HEK293 (cell line): Measurements from ENCODE around the gene UNC5B.

Source experiments
- CTCF ChIA-PET: fragments of 350-600 bp; formaldehyde crosslinking; extraction: SDS; loops from one replicate; lab custom pipeline; 2021; ENCODE audit warnings: antibody characterized with exemption; lab: Yijun Ruan, JAX
- POLR2A ChIA-PET: fragments of 300-600 bp; formaldehyde crosslinking; extraction: SDS; loops from one replicate; lab custom pipeline; 2020; ENCODE audit warnings: antibody characterized with exemption, inconsistent platforms; lab: Yijun Ruan, JAX
- H3K27ac ChIP-seq: fragments of 200-500 bp; sonication (Bioruptor generic); 2 replicates; pipeline ENCODE4 v1.5.1; 2014; ENCODE audit warnings: low read depth, low read length, control low read depth, inconsistent platforms; ENCODE audit errors: extremely low read depth
- H3K36me3 ChIP-seq, 2 experiments: fragments of 200-500 bp in 1 of 2; sonication (Bioruptor generic) in 1 of 2; 1 replicate in 1 of 2; 2 replicates in 1 of 2; pipeline ENCODE4 v1.5.1; 2014 to 2017; ENCODE audit warnings: inconsistent platforms in 2 of 2, low read length in 2 of 2; ENCODE audit not compliant: control insufficient read depth in 2 of 2, insufficient read depth in 1 of 2
- H3K4me1 ChIP-seq: fragments of 200-500 bp; sonication (Bioruptor generic); 2 replicates; pipeline ENCODE4 v1.5.1; 2014; ENCODE audit warnings: mild to moderate bottlenecking, low read length, inconsistent platforms; ENCODE audit not compliant: control insufficient read depth, insufficient read depth
- H3K4me3 ChIP-seq: 2 replicates; pipeline ENCODE4 v1.5.1; 2011; ENCODE audit warnings: low read depth, mild to moderate bottlenecking, control low read depth, low read length, moderate library complexity
- H3K9me3 ChIP-seq: fragments of 200-500 bp; sonication (Bioruptor generic); 2 replicates; pipeline ENCODE4 v1.5.1; 2014; ENCODE audit warnings: low read depth, low read length, inconsistent platforms; ENCODE audit not compliant: control insufficient read depth, insufficient read depth
- IKZF3 ChIP-seq: fragments of 450-650 bp; IDR thresholded peaks from 2 replicates; pipeline ENCODE4 v1.5.0; 2018; ENCODE audit warnings: missing biosample characterization, mild to moderate bottlenecking, missing genetic modification characterization, moderate library complexity
- PRDM1 ChIP-seq: fragments of 450-650 bp; formaldehyde crosslinking; IDR thresholded peaks from 2 replicates; pipeline ENCODE4; 2016; ENCODE audit warnings: missing biosample characterization, missing genetic modification characterization
- PRDM10 ChIP-seq: fragments of 450-650 bp; formaldehyde crosslinking; IDR thresholded peaks from 2 replicates; pipeline ENCODE4 v1.5.1; 2016; ENCODE audit warnings: missing biosample characterization, missing genetic modification characterization
- ZBTB11 ChIP-seq: fragments of 450-650 bp; formaldehyde crosslinking; conservative IDR thresholded peaks from 2 replicates; pipeline ENCODE4 v1.5.1; 2016; ENCODE audit warnings: low read depth, missing biosample characterization, missing genetic modification characterization
- ZBTB8A ChIP-seq: fragments of 450-650 bp; formaldehyde crosslinking; IDR thresholded peaks from 2 replicates; pipeline ENCODE4 v1.5.1; 2016; ENCODE audit warnings: missing biosample characterization, missing genetic modification characterization
- ZEB2 ChIP-seq: fragments of 450-650 bp; formaldehyde crosslinking; IDR thresholded peaks from 2 replicates; pipeline ENCODE4 v1.5.1; 2016; ENCODE audit warnings: missing biosample characterization, missing genetic modification characterization
- ZNF140 ChIP-seq: fragments of 450-650 bp; formaldehyde crosslinking; IDR thresholded peaks from 2 replicates; pipeline ENCODE4 v1.5.1; 2016; ENCODE audit warnings: missing biosample characterization, missing genetic modification characterization
- ZNF175 ChIP-seq: fragments of 450-650 bp; formaldehyde crosslinking; IDR thresholded peaks from 2 replicates; pipeline ENCODE4 v1.5.1; 2016; ENCODE audit warnings: missing biosample characterization, missing genetic modification characterization
- ZNF211 ChIP-seq: fragments of 450-650 bp; formaldehyde crosslinking; IDR thresholded peaks from 2 replicates; pipeline ENCODE4 v1.5.1; 2016; ENCODE audit warnings: low read depth, missing biosample characterization, missing genetic modification characterization
- ZNF223 ChIP-seq: fragments of 450-650 bp; formaldehyde crosslinking; IDR thresholded peaks from 2 replicates; pipeline ENCODE4 v1.5.1; 2016; ENCODE audit warnings: missing biosample characterization, missing genetic modification characterization
- ZNF302 ChIP-seq: fragments of 450-650 bp; formaldehyde crosslinking; IDR thresholded peaks from 2 replicates; pipeline ENCODE4 v1.5.1; 2016; ENCODE audit warnings: missing biosample characterization, missing genetic modification characterization, low read depth
- ZNF335 ChIP-seq: fragments of 450-650 bp; formaldehyde crosslinking; conservative IDR thresholded peaks from 2 replicates; pipeline ENCODE4 v1.5.1; 2016; ENCODE audit warnings: missing biosample characterization, missing genetic modification characterization
- ZNF423 ChIP-seq: fragments of 450-650 bp; formaldehyde crosslinking; IDR thresholded peaks from 2 replicates; pipeline ENCODE4 v1.5.1; 2016; ENCODE audit warnings: missing biosample characterization, missing genetic modification characterization
- ZNF561 ChIP-seq: fragments of 450-650 bp; IDR thresholded peaks from 2 replicates; pipeline ENCODE4 v1.5.1; 2018; ENCODE audit warnings: missing biosample characterization, missing genetic modification characterization, borderline replicate concordance
- ZNF571 ChIP-seq: fragments of 450-650 bp; formaldehyde crosslinking; IDR thresholded peaks from 2 replicates; pipeline ENCODE4 v1.5.0; 2017; ENCODE audit warnings: missing biosample characterization, missing genetic modification characterization
- ZNF623 ChIP-seq: fragments of 450-650 bp; formaldehyde crosslinking; IDR thresholded peaks from 2 replicates; pipeline ENCODE4 v1.5.1; 2016; ENCODE audit warnings: missing biosample characterization, missing genetic modification characterization
- ZNF624 ChIP-seq: fragments of 450-650 bp; formaldehyde crosslinking; IDR thresholded peaks from 2 replicates; pipeline ENCODE4 v1.5.1; 2017; ENCODE audit warnings: missing biosample characterization, missing genetic modification characterization
- ZNF658 ChIP-seq: fragments of 450-650 bp; formaldehyde crosslinking; IDR thresholded peaks from 2 replicates; pipeline ENCODE4; 2016; ENCODE audit warnings: missing biosample characterization, missing genetic modification characterization
- ZNF664 ChIP-seq: fragments of 450-650 bp; formaldehyde crosslinking; IDR thresholded peaks from 2 replicates; pipeline ENCODE4 v1.5.1; 2016; ENCODE audit warnings: missing biosample characterization, missing genetic modification characterization
- ZNF701 ChIP-seq: fragments of 450-650 bp; formaldehyde crosslinking; IDR thresholded peaks from 2 replicates; pipeline ENCODE4 v1.5.1; 2016; ENCODE audit warnings: missing biosample characterization, missing genetic modification characterization
- ZSCAN4 ChIP-seq: fragments of 450-650 bp; formaldehyde crosslinking; IDR thresholded peaks from 2 replicates; pipeline ENCODE4 v1.5.1; 2017; ENCODE audit warnings: missing biosample characterization, missing genetic modification characterization
- TF ChIP-seq, protein P1 (sequence below): fragments of 450-650 bp; formaldehyde crosslinking; IDR thresholded peaks from 2 replicates; pipeline ENCODE4 v1.5.1; 2016; ENCODE audit warnings: missing biosample characterization, missing genetic modification characterization

The UNC5B gene

GRCh38 chr10:71306979-71307378, 94.6 kb downstream of the UNC5B start (continued):
- TF ChIP-seq IKZF3 (tag by site-specific recombination) = no peak
- no peak for TF ChIP-seq ZNF571 (tag by site-specific recombination)
- TF ChIP-seq ZBTB11 = no peak

DNA sequence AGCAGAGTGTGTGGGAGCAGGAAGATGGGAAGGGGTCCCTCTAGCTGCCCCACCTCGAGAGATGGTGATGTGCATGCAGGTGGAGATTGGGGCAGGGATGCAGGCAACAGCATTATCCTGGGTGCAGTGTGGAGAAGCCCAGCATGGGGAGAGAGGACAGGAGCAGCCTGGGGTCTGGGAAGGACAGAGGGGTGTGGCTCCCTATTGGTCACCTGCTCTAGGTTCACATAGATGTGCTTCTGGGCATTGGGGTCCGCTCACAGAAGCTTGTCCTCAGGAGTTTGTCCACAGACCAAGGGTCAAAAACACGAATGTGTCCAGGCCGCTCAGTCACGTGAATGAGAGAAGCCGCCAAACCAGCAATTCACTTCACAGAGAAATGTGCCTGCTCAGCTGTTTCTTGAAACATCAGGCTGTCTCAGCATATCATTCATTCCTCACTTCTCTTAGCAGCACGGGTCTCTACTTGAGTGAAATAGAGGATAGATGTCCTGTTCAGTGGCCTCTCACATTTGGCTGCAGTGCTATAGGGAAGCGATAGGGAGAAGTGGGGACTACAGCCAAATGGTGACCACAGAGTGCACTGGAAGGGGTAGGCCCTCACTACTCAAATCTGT, 95.2 kb downstream of the UNC5B start:
- POLR2A ChIA-PET = interaction anchor here (1.0 kb wide), 1 partner anchor 48 kb away, joined by 3 read pairs; no protein-coding TSS in a partner anchor
- H3K9me3 ChIP-seq = no peaks in the 10 kb centered on the region
- H3K4me1 ChIP-seq = no peaks in the 10 kb centered on the region
- CTCF ChIA-PET = interaction anchor here (1.0 to 1.9 kb wide), 5 partner anchors 8 to 589 kb away, joined by 3 to 7 read pairs (median 3); no protein-coding TSS in a partner anchor
- H3K27ac ChIP-seq = no peak overlapping the region
- H3K36me3 ChIP-seq = no peaks in the 10 kb centered on the region
- TF ChIP-seq ZNF211 (tag by site-specific recombination) = no peak
- no peak for TF ChIP-seq ZNF140 (tag by site-specific recombination)
- TF ChIP-seq ZNF701 (tag by site-specific recombination) = no peak
- no peak for TF ChIP-seq PRDM1 (tag by site-specific recombination)
- TF ChIP-seq ZNF664 (tag by site-specific recombination) = peak; percentile 47; the same call in 1 of the 2 replicates
- no peak overlapping the region for H3K4me3 ChIP-seq

GRCh38 chr10:71308244-71308643, 95.9 kb downstream of the UNC5B start:
- H3K27ac ChIP-seq = no peak overlapping the region
- no peak overlapping the region for H3K4me3 ChIP-seq
- H3K9me3 ChIP-seq = no peaks in the 10 kb centered on the region
- TF ChIP-seq ZNF624 (tag by site-specific recombination) = no peak
- no peak for TF ChIP-seq ZBTB8A (tag by site-specific recombination)
- TF ChIP-seq ZNF423 (tag by site-specific recombination) = no peak
- no peak for TF ChIP-seq ZNF223 (tag by site-specific recombination)
- TF ChIP-seq ZNF335 = no peak
- TF ChIP-seq PRDM10 = no peak
- no peak for TF ChIP-seq ZNF302
- TF ChIP-seq ZNF658 (tag by site-specific recombination) = no peak
- TF ChIP-seq ZEB2 (tag by site-specific recombination) = no peak
- no peak for TF ChIP-seq ZNF175 (tag by site-specific recombination)
- TF ChIP-seq ZSCAN4 (tag by site-specific recombination) = no peak
- TF ChIP-seq ZNF623 (tag by site-specific recombination) = no peak
- TF ChIP-seq ZNF561 (tag by site-specific recombination) = no peak
- TF ChIP-seq, protein P1, sequence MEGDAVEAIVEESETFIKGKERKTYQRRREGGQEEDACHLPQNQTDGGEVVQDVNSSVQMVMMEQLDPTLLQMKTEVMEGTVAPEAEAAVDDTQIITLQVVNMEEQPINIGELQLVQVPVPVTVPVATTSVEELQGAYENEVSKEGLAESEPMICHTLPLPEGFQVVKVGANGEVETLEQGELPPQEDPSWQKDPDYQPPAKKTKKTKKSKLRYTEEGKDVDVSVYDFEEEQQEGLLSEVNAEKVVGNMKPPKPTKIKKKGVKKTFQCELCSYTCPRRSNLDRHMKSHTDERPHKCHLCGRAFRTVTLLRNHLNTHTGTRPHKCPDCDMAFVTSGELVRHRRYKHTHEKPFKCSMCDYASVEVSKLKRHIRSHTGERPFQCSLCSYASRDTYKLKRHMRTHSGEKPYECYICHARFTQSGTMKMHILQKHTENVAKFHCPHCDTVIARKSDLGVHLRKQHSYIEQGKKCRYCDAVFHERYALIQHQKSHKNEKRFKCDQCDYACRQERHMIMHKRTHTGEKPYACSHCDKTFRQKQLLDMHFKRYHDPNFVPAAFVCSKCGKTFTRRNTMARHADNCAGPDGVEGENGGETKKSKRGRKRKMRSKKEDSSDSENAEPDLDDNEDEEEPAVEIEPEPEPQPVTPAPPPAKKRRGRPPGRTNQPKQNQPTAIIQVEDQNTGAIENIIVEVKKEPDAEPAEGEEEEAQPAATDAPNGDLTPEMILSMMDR = no peak
- TF ChIP-seq, all 188 proteins: peak for 0
- ChIA-PET POLR2A (interaction anchor here (1.0 kb wide), 1 partner anchor 49 kb away, joined by 3 read pairs; no protein-coding TSS in a partner anchor), CTCF (interaction anchor here (0.6 to 1.9 kb wide), 3 partner anchors 71 to 405 kb away, joined by 3 to 6 read pairs (median 3); no protein-coding TSS in a partner anchor)
- no peaks in the 10 kb centered on the region for H3K36me3 ChIP-seq
- H3K4me1 ChIP-seq = no peaks in the 10 kb centered on the region
